Activated CD8-positive, alpha-beta memory T cell treated with anti-CD3 and anti-CD28 coated beads, Interleukin-2, amount 50 U/mL, for 24 hours (primary cell): ENCODE results near the gene KLHL28.
A peak's percentile ranks its signal among the peaks of the same experiment; 100 is the strongest.
"Not testable (repeated sequence)": the region's sequence is repeated elsewhere in the genome, so short reads cannot be mapped to it uniquely, and the experiment has no call there.

Experiments
- DNase-seq: peaks from one replicate; pipeline ENCODE4 v3.0.0-alpha.2; 2020; ENCODE audit errors: extremely low read depth

KLHL28 gene

GRCh38 chr14:44897041-44897844 lies 64.5 kb downstream of the KLHL28 start:
- DNase-seq = peak; percentile 98

GRCh38 chr14:44896275-44897040 lies 65.3 kb downstream of the KLHL28 start:
- no peak for DNase-seq

GRCh38 chr14:44895716-44896115 lies 66.0 kb downstream of the KLHL28 start:
- no peak for DNase-seq

- DNase-seq = no peak
Observed at GRCh38 chr14:44893535-44893934, 68.2 kb downstream of the KLHL28 start.

- not testable (repeated sequence) for DNase-seq
Observed at GRCh38 chr14:44891726-44892372, 69.9 kb downstream of the KLHL28 start.

- DNase-seq = no peak
Observed at GRCh38 chr14:44889595-44890471, 71.9 kb downstream of the KLHL28 start.

- DNase-seq = no peak
Observed at GRCh38 chr14:44887596-44887955, 74.2 kb downstream of the KLHL28 start.

- no peak for DNase-seq
Observed at GRCh38 chr14:44886860-44887595, 74.7 kb downstream of the KLHL28 start.

GRCh38 chr14:44880791-44881190 lies 81.0 kb downstream of the KLHL28 start:
- no peak for DNase-seq
